Fibroblast of skin of left quadriceps (primary cell): ENCODE data around the gene USO1.
"Not testable (repeated sequence)": the region's sequence is repeated elsewhere in the genome, so short reads cannot be mapped to it uniquely, and the experiment has no call there.

Experiments used
- DNase-seq, 2 experiments: peaks; one replicate each; pipeline ENCODE4 v3.0.0-alpha.2; 2013; ENCODE audit warnings: low read depth in 2 of 2

Gene USO1

DNA sequence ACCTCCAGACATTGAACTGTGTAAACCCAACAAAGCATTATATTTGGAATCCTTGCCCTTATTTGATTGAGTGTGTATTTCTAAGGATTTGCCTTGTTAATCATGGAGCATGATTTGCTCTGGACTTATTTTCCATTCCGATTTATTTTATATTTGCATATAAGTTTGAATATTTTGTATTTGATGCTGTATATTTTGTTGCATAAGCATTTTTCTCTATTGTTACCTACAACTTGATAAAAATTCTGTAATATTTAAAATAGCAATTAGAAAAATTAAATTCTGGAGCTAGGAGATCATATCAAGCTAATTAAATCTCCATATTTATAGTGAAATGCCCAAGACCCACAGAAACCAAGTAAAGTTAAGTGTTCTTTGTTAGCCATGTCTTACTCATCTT, 47.2 kb downstream of the USO1 start:
- no peak for DNase-seq

DNA sequence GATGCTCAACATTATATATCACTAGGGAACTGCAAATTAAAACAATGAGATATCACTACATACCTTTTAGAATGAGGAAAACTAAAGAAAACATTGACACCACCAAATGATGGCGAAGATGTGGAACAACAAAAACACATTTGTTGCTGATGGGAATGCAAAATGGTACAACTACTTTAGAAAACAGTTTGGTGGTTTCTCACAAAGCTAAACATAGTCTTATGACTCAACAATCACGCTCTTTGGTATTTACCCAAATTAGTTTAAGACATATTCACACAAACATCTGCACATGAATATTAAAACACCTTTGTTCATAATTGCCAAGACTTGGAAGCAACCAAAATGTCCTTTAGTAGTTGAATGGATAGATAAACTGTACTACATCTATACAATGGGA, 53.2 kb downstream of the USO1 start:
- no peak for DNase-seq

DNA sequence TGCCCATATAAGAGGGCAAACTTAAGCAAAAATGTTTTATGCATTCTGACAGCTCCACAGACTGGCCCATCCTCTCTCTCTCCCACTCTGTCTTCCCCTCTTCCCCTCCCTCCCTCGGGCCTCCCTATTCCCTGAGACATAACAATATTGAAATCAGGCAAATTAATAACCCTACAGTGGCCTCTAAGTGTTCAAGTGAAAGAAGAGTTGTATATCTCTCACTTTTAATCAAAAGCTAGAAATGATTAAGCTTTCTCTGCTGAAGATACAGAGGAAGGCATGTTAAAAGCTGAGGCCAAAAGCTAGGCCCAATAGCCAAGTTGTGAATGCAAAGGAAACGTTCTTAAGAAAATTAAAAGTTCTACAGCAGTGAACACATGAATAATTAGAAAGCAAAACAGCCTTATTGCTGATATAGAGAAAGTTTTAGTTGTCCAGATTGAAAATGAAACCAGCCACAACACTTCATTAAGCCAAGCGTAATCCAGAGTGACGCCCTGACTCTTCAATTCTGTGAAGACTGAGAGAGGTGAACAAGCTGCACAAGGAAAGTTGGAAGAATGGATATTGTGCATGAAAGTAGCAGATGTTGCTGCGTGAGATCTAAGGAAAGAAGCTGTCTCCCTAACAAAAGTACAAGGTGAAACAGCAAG, 54.9 kb downstream of the USO1 start:
- DNase-seq, result no peak

DNA sequence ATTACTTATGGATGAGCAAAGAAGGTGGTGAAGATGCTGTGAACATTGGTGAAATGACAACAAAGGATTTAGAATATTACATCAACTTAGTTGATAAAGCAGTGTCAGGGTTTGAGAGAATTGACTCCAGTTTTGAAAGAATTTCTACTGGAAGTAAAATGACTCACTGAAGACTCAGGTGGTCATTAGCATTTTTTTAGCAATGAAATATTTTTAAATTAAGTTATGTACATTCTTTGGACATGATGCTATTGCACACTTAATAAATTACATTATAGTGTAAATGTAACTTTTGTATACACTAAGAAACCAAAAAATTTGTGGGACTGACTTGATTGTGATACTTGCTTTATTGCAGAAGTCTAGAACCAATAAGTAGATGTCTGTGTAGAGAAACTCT, 56.9 kb downstream of the USO1 start:
- no peak for DNase-seq

DNA sequence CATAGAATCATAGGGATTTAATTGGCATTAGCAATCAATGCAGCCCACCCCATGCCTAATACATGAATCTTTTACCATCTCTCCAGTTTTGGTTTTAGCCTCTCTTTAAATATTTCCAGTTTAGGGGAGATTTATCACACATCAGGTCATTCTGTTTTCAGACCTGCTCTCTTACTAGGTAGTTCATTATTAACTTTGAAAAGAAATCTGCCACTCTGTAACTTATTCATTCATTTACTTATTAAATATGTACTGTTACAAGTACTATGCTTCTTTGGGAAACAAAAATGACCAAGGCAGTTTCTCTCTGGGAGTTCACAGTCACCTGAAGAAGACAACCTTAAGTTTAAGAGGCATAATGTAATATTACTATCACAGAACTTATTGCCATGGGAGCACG, 62.1 kb downstream of the USO1 start:
- DNase-seq, result no peak

DNA sequence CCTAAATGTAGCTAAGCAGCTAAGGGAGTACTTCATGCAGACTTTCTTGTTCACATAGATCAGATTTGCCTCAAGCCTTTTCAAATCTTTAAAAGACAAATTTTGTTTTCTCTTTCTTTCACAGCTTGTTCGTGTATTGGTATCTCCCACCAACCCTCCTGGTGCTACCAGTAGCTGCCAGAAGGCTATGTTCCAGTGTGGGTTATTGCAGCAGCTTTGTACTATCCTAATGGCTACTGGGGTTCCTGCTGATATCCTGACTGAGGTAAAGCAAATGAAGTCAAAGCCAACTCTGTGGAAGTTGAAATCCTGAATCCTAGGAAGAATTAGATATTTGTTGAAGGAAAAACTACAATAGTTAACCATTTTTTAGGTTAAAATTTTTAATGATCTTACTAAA, 62.6 kb downstream of the USO1 start:
- DNase-seq, result no peak

DNA sequence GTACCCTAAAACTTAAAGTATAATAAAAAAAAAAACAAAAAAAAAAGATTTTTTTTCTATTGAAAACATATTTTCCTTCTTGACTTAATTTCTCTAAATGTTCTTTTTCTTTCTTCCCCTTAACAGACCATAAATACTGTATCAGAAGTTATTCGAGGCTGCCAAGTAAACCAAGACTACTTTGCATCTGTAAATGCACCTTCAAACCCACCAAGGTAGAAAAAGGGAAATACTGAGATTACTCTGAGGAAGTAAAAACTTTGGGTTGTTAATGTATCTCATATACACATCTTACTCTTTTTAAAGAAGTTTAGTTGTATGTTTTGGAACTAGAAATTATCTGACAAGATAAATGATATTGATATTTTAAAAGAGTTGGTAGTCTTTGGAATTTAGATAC, 65.6 kb downstream of the USO1 start:
- DNase-seq, result no peak

DNA sequence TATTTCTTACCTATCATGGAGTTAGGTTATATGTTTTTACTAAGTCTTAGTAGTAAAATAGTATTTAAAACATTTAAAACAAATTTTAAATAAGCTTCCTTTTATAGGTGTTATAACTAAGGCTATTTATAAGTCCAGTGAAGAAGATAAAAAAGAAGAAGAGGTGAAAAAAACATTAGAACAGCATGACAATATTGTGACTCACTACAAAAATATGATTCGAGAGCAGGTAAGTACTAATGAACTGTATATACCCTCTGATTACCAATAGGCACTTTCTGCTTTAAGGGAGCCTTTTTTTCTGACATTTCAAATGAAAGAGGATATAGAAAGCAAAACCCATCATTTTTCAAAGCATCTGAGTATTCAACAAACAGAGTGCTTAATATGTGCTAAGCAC, 76.6 kb downstream of the USO1 start:
- DNase-seq, result peak; percentile 3 to 8

DNA sequence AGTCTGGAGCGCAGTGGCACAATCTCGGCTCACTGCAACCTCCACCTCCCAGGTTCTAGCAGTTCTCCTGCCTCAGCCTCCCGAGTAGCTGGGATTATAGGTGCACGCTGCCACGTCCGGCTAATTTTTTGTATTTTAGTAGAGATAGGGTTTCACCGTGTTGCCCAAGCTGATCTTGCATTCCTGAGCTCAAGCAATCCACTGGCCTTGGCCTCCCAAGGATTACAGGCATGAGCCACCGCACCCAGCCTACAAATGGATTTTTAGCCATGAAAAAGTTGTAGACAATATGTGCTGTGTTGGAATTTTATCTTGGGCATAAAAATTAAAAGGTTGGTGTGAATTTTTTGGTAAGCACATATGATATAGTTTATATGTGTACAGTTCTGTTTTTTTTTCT, 81.7 kb downstream of the USO1 start:
- DNase-seq, result not testable (repeated sequence)

DNA sequence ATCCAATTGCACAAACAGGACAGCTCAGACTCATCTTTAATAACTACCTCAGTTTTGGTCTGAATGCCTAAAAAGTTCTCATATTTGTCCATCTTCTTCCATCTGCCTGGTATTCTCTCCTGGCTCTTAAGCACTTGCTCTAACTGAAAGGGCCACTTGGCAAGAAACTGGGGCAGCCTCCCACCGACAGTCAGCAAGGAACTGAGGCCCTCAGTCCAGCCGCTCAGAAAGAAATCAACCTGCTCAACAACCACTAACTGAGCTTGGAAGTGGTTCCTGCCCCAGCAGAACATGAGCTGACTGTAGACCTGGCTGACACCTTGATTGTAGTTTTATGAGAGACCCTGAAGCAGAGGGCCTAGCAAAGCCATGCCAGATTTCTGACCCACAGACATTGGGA, 93.5 kb downstream of the USO1 start:
- no peak for DNase-seq

DNA sequence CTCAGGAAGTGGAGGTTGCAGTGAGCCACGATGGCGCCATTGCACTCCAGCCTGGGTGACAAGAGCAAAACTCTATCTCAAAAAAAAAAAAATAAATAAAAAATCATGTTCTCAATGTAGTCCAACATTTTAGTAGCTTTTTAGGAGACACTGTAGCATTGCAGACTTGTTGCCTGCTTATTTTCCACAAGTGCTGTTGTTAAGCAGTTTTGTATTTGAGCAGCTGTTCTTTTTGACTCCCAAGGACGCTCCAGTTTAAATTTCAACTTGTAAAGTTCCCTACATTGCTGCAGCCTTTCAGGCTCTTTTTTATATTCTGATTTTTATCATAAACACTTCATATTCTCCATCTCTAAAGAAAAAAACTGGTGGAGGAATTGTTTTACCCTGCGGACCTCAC, 94.7 kb downstream of the USO1 start:
- DNase-seq, result no peak

DNA sequence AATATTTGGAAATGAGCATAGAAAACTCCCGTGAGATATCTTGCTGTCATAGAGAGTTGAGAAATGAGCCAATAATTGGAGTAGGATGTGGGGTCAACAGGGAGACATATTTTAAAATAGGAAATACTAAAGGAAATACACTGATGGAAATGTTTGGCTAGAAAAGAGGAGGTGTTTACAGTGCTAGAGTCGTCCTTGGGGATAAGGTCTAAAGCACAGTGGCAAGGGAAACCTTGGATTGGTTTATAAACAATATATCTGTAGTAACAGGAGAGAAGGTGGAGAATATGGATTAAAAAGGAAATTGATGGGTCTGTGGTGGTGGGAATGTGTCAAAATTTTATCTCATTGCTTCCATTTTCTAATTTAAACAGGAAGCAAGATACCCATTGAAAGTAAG, 95.8 kb downstream of the USO1 start:
- no peak for DNase-seq

DNA sequence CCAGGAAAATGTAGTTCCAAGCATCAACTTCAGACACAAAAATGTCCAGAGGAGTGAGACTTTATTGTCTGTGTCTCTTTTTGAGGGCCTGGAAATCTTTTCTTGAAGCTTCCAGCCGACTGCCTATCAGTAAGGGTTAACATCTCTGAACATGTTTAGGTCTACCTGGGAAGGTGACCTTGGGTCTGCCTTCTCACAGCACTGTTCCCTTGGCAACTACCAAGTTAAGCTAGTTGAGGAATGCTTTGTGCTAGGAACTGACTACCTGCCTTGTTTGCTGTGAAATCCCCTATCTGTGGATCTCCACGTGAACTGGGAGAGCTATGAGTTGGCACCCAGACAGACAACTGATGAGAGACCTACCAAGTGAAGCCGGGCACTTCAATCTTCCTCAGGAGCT, 96.3 kb downstream of the USO1 start:
- DNase-seq, result no peak

DNA sequence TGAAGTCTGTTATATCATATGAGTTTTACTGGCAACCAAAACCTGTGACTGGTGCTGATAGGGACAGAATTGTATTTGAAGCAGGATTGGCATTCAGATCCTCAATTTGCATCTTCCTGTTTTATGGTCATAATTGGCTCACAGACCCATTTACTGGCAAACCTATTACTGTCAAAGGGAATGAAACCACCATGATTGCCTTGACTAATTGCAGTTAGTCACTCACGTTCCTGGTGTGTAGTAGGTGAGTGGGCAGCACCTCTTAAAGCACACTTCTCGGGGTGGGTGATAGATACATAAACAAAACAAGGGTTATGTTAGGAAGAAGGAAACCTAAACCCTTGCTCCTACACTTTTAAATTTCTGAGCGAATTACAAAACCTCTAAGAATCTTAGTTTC, 96.8 kb downstream of the USO1 start:
- no peak for DNase-seq

DNA sequence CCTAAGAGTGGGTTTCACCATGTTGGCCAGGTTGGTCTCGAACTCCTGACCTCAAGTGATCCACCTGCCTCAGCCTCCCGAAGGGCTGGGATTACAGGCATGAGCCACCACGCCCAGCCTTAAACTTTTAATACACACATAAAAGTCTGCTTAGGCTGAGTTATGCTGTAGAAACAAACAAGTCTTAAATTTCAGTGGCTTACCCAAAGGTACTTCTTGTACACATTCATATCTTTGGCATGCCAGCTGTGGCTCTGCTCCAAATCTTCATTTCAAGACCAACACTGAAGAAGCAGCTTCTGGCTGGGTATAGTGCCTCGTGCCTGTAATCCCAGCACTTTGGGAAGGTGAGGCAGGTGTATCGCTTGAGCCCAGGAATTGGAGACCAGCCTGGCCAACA, 97.6 kb downstream of the USO1 start:
- peak in 1 of 2 experiments; percentile 4 for DNase-seq

DNA sequence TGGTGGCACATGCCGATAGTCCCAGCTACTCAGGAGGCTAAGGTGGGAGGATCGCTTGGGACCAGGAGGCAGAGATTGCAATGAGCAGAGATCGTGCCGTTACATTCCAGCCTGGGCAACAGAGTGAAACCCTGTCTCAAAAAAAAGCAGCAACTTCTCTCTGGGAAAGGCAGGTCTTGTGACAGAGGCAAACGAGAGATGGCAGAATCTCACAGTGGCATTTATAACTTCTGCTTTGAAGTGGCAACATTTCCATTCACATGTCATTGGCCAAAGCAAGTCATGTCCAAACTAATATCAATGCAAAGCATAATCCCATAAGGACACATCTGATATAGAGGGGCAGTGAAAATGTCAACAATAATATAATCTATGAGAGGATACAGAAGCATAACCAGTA, 98.0 kb downstream of the USO1 start:
- no peak for DNase-seq

DNA sequence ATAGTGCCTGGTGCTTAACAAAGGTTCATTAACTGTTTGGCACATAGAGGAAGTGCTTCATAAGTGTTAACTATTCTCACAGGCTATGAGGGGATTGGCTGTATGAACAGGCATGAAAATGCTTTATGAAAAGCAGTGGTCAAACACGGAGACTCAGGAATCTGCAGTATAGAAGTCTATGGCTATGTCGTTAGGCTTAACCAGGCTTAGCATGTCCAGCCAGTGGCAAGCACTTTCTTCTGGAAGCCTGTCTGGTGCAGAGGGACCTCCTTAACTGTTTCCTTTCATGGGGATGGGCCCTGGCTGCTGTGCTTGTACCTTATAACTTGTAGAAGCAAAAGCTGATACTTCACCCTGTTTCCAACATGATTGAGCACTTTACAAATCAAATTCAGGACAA, 99.4 kb downstream of the USO1 start:
- no peak for DNase-seq

DNA sequence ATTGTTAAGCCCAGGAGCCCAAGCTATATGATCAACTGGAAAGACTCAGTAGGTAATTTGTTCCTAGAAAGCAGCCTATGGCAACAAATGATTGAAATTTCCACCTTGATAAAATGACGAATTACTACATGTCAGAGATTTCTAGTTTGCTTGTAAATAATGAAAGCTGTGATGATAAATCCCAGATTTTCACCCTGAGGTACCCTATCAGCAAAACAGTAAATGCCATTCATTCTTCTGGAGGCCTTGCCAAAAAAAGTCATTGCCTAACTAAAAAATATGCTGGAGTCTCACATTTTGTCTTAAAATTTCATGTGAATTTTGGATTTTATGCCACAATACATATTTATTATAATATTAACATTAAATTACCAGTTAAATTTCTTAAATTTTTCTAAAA, 106.5 kb downstream of the USO1 start:
- no peak for DNase-seq

DNA sequence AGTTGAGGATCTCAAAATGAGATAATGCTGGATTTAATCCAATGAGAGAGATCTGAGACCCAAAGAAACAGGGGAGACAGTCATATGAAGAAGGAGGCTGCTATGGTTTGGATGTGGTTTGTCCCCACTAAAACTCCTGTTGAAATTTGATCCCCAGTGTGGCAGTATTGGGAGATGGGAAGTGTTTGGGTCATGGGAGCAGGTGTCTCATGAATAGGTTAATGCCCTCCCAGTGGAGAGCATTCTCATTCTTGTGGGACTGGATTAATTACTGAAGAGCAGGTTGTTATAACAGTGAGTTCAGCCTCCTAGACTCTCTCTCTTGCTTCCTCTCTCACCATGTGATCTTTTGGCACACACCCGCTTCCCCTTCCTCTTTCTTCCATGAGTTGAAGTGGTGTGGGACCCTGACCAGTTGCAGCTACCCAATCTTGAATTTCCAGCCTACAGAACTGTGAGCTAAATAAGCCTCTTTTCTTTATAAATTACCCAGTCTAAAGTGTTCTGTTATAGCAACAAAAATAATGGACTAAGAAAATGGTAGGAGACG, 107.6 kb downstream of the USO1 start:
- DNase-seq, result no peak

DNA sequence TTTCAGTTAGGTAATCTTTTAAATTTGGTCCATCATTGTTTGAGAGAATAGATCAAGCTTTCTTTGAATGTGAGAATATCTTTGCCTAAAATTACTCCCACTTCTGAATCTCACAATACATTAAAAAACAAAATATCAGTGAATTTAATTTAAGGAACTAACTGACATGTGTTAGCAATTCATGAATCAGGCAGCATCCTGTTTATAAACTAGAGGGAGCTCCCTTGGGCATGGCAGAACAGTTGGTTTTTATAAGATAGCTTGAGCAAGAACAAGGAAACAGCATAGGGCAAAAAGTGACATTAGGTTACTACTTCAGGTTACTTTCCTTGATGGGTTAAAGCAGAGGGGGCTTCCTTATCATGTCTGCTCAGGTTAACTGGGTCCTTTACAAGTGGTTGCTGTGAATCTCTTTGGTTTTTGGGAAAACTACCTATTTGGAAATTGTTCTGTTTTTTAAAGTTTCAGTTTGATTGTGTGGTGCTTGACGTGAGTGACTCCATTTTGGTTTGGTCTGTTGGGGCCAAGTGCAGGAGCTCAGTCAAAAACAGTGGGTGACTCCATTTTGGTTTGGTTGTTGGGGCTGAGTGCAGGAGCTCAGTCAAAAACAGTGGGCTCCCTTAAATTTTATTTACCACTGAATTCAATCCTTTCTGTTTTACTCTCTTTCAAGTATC, 109.9 kb downstream of the USO1 start:
- no peak for DNase-seq

DNA sequence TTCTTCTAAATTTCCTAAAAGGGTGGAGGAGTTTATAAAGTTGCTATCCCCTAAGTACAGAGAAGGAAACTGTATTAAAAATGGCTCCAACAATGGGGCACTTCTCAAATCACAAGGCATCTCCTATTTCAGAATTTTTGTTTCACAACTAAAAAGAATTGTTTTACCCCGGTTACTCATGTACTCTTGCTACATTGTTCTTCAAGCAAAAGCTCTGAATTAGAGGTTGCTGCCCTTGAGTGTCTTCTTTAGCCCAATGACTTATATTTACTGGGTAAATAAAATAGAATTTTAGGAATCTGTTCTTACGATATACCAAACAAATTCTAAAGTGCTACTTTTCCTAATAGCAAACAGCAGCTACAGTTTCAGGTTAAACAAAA, 110.4 kb downstream of the USO1 start:
- no peak for DNase-seq

DNA sequence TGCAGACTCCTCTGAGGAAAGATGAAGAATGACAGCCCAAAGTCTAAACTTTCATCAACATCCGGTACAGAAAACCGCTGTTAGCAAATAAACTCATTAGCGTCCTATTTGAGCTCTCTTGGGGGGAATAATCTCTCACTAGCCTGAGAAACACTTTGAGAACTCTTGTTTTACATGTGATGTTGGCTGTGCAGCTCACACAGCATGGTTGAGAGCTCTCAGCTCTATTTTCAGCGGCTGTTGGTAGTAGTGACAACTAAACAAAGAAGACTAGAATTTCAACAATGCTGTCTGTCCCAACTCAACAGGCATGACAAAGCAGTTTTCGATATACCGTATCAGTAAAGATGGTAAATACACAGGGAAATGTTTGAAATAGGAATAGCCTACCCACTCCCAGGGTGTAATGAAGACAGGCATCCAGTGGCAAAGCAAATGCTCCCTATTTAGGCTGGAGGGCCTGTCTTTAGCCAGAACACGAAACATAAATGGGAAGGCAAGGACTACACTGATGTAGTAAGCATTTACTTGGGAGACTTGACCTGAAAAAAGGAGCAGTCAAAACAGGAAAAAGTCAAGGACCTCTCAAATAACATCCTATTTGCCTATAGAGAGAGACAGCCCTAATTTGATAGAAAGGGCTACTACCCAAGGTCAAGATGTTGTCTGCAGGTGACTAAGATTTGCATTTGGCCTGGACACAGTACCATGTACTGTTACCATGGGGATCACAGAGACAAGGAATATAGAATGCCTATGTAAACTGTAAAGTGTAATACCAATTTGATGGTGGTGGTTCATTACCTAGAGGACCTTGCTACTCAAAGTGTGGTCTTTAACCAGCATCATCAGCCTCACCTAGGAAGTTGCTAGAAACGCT, 117.5 kb downstream of the USO1 start:
- no peak for DNase-seq

DNA sequence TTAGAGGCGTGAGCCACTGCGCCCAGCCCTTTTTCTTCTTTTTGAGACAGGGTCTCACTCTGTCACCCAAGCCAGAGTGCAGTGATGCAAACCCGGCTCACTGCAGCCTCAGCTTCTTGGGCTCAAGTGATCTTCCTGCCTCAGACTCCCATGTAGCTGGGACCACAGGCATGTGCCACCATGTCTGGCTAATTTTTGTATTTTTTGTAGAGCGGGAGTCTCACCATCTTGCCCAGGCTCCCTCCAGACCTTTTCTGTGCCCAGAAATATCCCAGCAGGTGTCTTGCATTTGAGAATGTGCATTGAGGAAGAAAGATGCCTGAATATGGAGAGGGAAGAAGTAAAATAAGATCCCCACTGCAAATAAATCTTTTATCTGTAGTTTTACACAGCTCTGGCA, 119.2 kb downstream of the USO1 start:
- no peak for DNase-seq
